Measurements from ENCODE around the gene CITED2.

The CITED2 gene

DNA sequence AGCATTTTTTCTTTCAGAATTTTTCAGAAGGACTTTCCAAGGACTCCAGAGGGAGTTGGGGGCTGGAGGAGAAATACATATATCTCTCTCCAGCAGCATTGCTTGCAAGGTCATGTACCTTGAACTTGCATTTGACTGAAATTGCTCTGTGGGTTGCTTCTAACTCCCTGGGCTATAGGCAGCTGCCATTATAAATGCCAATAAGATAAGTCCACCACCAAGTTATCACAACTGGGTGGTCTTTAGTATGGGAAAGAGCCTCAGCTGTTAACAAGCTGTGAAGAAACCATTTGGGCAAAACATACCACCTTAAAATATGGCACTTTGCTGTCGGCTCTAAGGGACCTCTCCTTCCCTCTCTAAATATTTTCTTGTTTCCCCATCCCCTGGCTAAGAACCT, 20.9 kb upstream of the CITED2 start:
- TF ChIP-seq, protein P1, sequence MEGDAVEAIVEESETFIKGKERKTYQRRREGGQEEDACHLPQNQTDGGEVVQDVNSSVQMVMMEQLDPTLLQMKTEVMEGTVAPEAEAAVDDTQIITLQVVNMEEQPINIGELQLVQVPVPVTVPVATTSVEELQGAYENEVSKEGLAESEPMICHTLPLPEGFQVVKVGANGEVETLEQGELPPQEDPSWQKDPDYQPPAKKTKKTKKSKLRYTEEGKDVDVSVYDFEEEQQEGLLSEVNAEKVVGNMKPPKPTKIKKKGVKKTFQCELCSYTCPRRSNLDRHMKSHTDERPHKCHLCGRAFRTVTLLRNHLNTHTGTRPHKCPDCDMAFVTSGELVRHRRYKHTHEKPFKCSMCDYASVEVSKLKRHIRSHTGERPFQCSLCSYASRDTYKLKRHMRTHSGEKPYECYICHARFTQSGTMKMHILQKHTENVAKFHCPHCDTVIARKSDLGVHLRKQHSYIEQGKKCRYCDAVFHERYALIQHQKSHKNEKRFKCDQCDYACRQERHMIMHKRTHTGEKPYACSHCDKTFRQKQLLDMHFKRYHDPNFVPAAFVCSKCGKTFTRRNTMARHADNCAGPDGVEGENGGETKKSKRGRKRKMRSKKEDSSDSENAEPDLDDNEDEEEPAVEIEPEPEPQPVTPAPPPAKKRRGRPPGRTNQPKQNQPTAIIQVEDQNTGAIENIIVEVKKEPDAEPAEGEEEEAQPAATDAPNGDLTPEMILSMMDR (IDR thresholded peaks at IDR 0.05; ENCODE audit: low read depth, low read length) = no peak

DNA sequence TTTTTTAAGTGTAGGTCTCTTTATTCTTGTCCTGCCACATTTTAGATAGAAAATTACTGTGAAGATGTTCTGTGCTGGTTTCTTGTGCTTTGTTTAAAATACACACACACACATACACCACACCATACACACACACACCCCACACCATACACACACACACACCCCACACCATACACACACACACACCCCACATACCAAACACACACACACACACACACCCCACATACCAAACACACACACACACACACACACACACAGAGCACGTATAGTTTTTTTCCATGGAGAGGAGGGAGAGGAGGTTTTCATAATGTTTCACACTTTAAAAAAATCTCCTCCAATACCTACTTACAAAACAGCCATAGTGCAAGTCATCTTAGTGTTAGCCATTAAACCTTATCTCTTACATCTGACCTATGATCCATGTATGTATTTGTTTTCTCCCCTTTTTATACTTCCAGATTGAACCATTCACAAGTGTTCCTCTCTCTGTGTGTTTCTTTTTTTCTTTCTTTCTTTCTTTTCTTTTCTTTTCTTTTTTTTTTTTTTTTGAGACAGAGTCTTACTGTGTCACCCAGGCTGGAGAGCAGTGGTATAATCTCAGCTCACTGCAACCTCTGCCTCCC, 19.7 kb upstream of the CITED2 start:
- TF ChIP-seq, protein P1 (IDR thresholded peaks at IDR 0.05; ENCODE audit: low read depth, low read length) = no peak
- DNase-seq (ENCODE audit: extremely low read depth, low read depth) = no peak

More for the DNA sequence above, 20.9 kb upstream of the CITED2 start:
- no peak for DNase-seq (ENCODE audit: extremely low read depth, low read depth)

DNA sequence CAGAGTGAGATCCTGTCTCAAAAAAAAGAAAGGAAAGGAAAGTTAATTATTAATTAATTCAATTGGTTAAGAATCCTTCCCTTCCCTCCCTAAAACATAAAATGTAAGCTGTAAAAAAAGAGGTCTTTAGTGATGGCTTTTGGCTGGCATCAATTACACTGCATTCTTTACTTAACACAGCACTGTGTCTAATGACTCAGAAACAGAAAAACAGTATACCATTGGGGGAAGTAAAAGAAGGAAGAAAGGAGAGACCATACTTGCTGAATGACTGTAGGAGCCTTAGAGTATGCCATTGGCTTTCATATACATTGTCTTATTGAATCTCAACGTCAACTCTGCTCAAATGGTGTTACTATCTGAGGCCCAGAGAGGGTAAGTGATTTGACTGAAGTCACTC, 18.3 kb upstream of the CITED2 start:
- no peak for DNase-seq (ENCODE audit: extremely low read depth, low read depth)
- TF ChIP-seq, protein P1 (IDR thresholded peaks at IDR 0.05; ENCODE audit: low read depth, low read length) = no peak

DNA sequence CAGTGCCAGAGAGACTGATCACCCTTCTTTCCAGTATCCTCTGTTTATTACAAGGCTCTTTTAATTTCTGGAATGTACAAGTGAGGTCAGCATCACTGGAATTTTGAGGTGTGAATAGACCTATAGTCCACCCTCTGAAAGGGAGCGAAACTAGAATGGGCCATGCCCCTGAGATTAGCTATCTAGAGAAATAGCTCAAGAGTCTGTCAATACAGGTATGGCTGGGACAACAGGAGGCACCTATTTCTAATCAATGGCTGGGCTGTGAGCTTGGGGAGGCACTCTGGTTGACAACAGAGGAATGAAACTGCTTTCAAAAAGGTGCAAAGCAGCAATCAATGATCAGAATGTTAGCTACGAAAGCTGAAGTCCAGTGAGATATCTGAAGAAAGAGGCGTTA, 17.3 kb upstream of the CITED2 start:
- DNase-seq (ENCODE audit: extremely low read depth, low read depth) = no peak
- TF ChIP-seq, protein P1 (IDR thresholded peaks at IDR 0.05; ENCODE audit: low read depth, low read length) = no peak

DNA sequence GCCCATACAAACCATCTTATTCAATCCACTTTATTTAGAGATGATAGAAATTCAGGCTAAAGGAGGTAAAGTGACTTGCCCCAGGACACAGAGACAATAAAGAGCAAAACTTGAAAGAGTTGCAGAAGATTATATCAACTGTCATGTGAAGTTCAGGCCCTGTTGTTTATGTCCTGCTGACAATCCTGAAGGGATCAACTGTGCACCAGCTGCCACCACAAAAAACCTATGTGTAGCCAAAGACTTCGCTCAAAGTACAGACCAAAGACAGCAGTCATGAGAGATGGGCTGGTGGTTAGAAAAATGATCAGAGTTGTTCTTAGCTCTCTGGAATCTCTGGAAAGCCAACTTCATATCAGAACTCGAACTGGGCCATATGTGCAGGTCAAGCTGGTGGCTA, 16.0 kb upstream of the CITED2 start:
- no peak for DNase-seq (ENCODE audit: extremely low read depth, low read depth)
- TF ChIP-seq, protein P1 (IDR thresholded peaks at IDR 0.05; ENCODE audit: low read depth, low read length) = no peak

DNA sequence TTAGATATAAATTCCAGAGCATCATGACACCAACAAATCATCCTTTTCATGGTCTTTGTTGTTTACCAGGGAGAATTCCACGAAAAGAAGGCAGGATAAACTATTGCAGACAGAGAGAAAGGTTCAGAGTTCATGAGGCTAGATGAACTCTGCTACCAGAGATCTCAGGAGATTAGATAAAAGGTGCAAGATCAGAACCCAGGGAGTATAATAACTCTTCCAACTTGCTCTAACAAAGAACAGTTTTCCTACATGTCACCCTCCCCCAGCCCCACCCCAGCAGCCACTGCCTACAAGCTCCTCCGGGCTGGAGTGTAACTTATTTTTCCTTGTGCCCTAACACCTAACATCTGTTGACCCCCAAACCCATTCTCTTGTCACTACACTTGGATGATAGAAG, 13.9 kb upstream of the CITED2 start:
- no peak for DNase-seq (ENCODE audit: extremely low read depth, low read depth)
- TF ChIP-seq, protein P1 (IDR thresholded peaks at IDR 0.05; ENCODE audit: low read depth, low read length) = no peak

DNA sequence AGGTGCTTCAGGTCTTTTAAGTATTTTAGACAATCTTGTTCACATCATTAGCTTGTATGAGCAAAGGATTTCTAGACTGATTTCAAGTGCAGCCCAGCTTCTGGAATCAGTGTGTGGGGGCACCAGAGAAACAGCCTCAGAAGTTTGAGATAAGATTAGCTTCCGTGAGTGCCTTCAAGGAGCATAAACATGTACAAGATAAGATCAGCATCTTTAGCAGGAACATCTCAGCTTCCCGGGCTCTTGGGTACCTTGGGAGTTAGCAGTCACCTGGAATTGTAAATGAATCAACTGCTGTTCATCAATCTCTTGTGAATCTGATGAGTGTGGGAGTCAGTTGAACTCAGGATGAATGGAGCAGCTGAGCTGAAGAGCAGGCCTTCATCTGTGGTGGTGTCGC, 12.0 kb upstream of the CITED2 start:
- DNase-seq (ENCODE audit: extremely low read depth, low read depth) = no peak
- TF ChIP-seq, protein P1 (IDR thresholded peaks at IDR 0.05; ENCODE audit: low read depth, low read length) = no peak

Data from AG09319 (cell line).